ENCODE results near the gene ECHS1. TPM values are rescaled to one million over a fixed set of nuclear protein-coding genes. Genes with fewer than 3 reads are reported as not detected.

The ECHS1 gene
- total and polyA plus RNA-seq, 2 experiments from 2014 or later: 92.1 to 127 TPM

- ATAC-seq: peak; percentile 35
- peaks cover 60% of the 10 kb centered on the region for H3K27me3 ChIP-seq (ENCODE audit: insufficient read depth)
These were observed 5.3 kb upstream of the ECHS1 start for GRCh38 chr10:133378251-133379096.

DNA sequence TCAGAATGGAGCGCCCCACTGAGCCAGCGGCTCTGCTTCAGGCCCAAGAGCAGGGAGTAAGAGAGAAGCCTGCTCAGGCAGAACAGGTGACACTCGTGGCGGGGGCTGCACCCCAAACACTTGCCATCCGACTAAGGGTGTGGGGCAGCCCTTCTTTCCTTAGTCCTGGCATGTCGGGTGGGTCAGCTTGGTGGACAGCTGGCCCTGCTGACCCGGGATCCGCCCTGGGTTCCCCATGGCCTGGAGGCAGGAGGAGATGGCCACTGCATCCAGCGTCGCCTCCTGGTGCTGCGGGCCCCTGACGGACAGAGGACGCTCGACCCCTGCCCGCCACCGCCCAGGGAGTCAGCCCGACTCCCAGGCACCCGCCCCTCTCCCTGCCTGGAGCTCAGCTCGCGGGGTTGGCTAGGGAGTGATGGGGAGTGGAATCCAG is 4.7 kb upstream of the ECHS1 start:
- ATAC-seq: peak; percentile 9
- Histone ChIP-seq H3K9me2 (ENCODE audit: insufficient read depth) (no peaks in the 10 kb centered on the region), H3K27me3 (ENCODE audit: insufficient read depth) (peaks cover 60% of the 10 kb centered on the region), H3K4me2 (peak overlapping the region; percentile 96), H3K79me2 (replicated peaks; ENCODE audit: insufficient read depth) (no peaks in the 10 kb centered on the region), H3K4me1 (ENCODE audit: insufficient read depth) (peaks cover 5% of the 10 kb centered on the region; the same call in 1 of the 2 replicates), H3K4me3 (peak overlapping the region; percentile 74), H4K20me1 (replicated peaks; ENCODE audit: insufficient read depth) (no peaks in the 10 kb centered on the region; the same call in 1 of the 2 replicates), H3K27ac (ENCODE audit: low read depth) (no peak overlapping the region), H2AFZ (peak overlapping the region; percentile 93), H3F3A (replicated peaks; ENCODE audit: low read depth) (0 out of 2 replicates have a peak, but pooled peaks cover 3% of the 10 kb centered on the region), H3K36me3 (ENCODE audit: insufficient read depth) (no peaks in the 10 kb centered on the region)
- Mint-ChIP-seq H3K27ac (no peak overlapping the region), H3K36me3 (ENCODE audit: low read depth) (no peaks in the 10 kb centered on the region), H3K4me1 (peaks cover 2% of the 10 kb centered on the region; the same call in 2 of the 3 replicates), H3K27me3 (ENCODE audit: insufficient read depth, low read depth, poor library complexity) (peaks cover 41% of the 10 kb centered on the region), H3K9me3 (no peaks in the 10 kb centered on the region; the same call in 2 of the 3 replicates), H3K4me3 (peak overlapping the region; percentile 77)
- no peak for DNase-seq (ENCODE audit: low spot score)
- TF ChIP-seq, protein P1, sequence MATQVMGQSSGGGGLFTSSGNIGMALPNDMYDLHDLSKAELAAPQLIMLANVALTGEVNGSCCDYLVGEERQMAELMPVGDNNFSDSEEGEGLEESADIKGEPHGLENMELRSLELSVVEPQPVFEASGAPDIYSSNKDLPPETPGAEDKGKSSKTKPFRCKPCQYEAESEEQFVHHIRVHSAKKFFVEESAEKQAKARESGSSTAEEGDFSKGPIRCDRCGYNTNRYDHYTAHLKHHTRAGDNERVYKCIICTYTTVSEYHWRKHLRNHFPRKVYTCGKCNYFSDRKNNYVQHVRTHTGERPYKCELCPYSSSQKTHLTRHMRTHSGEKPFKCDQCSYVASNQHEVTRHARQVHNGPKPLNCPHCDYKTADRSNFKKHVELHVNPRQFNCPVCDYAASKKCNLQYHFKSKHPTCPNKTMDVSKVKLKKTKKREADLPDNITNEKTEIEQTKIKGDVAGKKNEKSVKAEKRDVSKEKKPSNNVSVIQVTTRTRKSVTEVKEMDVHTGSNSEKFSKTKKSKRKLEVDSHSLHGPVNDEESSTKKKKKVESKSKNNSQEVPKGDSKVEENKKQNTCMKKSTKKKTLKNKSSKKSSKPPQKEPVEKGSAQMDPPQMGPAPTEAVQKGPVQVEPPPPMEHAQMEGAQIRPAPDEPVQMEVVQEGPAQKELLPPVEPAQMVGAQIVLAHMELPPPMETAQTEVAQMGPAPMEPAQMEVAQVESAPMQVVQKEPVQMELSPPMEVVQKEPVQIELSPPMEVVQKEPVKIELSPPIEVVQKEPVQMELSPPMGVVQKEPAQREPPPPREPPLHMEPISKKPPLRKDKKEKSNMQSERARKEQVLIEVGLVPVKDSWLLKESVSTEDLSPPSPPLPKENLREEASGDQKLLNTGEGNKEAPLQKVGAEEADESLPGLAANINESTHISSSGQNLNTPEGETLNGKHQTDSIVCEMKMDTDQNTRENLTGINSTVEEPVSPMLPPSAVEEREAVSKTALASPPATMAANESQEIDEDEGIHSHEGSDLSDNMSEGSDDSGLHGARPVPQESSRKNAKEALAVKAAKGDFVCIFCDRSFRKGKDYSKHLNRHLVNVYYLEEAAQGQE (IDR thresholded peaks at IDR 0.05; ENCODE audit: unreplicated experiment): no peak
- TF ChIP-seq STAT1 (IDR thresholded peaks at IDR 0.05; ENCODE audit: unreplicated experiment) (no peak), JUNB (IDR thresholded peaks at IDR 0.05; ENCODE audit: unreplicated experiment) (no peak), ZNF331 (CRISPR knock-in tag; IDR thresholded peaks at IDR 0.05; ENCODE audit: low read depth) (no peak), POLR2AphosphoS5 (IDR thresholded peaks at IDR 0.05; ENCODE audit: low read depth) (no peak)

More at GRCh38 chr10:133378251-133379096, 5.3 kb upstream of the ECHS1 start:
- peak overlapping the region; percentile 74 for H3K4me3 ChIP-seq
- peak overlapping the region; percentile 93 for H2AFZ ChIP-seq
- no peak overlapping the region for H3K27ac ChIP-seq (ENCODE audit: low read depth)
- TF ChIP-seq EZH2 (IDR thresholded peaks at IDR 0.05; ENCODE audit: low read depth, unreplicated experiment) (no peak), POLR2AphosphoS5 (IDR thresholded peaks at IDR 0.05; ENCODE audit: low read depth) (peak; percentile 9; the same call in 1 of the 2 replicates)
- Mint-ChIP-seq H3K4me1 (peaks cover 2% of the 10 kb centered on the region; the same call in 2 of the 3 replicates), H3K9me3 (no peaks in the 10 kb centered on the region; the same call in 2 of the 3 replicates), H3K4me3 (peak overlapping the region; percentile 77), H3K36me3 (ENCODE audit: low read depth) (no peaks in the 10 kb centered on the region), H3K27ac (no peak overlapping the region), H3K27me3 (ENCODE audit: insufficient read depth, low read depth, poor library complexity) (peaks cover 41% of the 10 kb centered on the region)
- H3K36me3 ChIP-seq (ENCODE audit: insufficient read depth): no peaks in the 10 kb centered on the region
- DNase-seq (ENCODE audit: low spot score): peak; percentile 63
- no peaks in the 10 kb centered on the region for H3K79me2 ChIP-seq (replicated peaks; ENCODE audit: insufficient read depth)
- no peaks in the 10 kb centered on the region for H3K9me2 ChIP-seq (ENCODE audit: insufficient read depth)
- H3K4me1 ChIP-seq (ENCODE audit: insufficient read depth): peaks cover 5% of the 10 kb centered on the region; the same call in 1 of the 2 replicates
- H3F3A ChIP-seq (replicated peaks; ENCODE audit: low read depth): 0 out of 2 replicates have a peak, but pooled peaks cover 3% of the 10 kb centered on the region
- H3K4me2 ChIP-seq: peak overlapping the region; percentile 96
- H4K20me1 ChIP-seq (replicated peaks; ENCODE audit: insufficient read depth): no peaks in the 10 kb centered on the region; the same call in 1 of the 2 replicates

Data from GM23338 (cell line).